Measurements from ENCODE around the gene PFKL. TPM values are rescaled to one million over a fixed set of nuclear protein-coding genes. Genes with fewer than 3 reads are reported as not detected.

PFKL gene
- total and polyA plus RNA-seq, 2 of the 8 experiments (the other 6 are each of a cell fraction or from before 2014, with no cell fraction given): 80.2 to 82.3 TPM

DNA sequence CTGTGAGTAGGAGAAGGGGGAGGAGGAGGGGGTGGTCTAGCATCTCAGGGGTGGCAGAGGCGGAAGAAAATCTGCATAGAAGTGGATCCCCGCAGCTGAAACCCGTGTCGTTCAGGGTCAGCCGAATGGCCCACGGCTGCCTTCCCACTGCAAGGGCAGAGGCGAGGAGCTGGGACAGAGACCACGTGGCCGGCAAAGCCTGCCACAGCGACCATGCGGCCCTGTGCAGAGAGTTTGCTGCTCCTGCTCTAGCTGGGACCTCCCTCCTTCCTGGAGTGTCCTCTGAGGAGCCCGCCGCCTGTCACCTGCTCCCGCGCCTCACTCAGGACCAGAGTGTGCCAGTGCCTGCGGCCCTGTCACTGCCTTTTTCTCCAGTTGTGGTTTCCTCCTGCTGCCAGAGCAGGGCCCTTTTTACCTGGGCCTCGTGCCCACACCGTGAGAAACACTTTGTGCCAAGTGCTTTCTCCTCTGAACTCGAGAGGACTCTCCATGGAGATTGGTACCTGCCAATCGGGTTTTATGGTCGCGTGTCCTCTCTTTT is 48.1 kb downstream of the PFKL start:
- Histone ChIP-seq H3K9me3 (ENCODE audit: insufficient read depth in 2 of 2, low read depth in 1 of 2, low read length in 1 of 2) (no peaks in the 10 kb centered on the region), H3K4me3 (ENCODE audit: extremely low read depth in 1 of 4, insufficient read depth in 2 of 4, low read depth in 3 of 4, low read length in 4 of 4) (no peak overlapping the region), H3K79me2 (ENCODE audit: control insufficient read depth in 1 of 2, insufficient read depth in 2 of 2, low read length in 2 of 2) (no peaks in the 10 kb centered on the region), H3K27ac (ENCODE audit: low read depth, low read length) (no peak overlapping the region), H3K9ac (replicated peaks in 1 of 4; ENCODE audit: extremely low read depth in 1 of 4, low read depth in 3 of 4, low read length in 3 of 4) (no peak overlapping the region), H2BK12ac (ENCODE audit: low read depth, low read length) (no peak overlapping the region), H4K8ac (ENCODE audit: extremely low read depth, insufficient read depth, low read length) (no peak overlapping the region), H4K5ac (ENCODE audit: insufficient read length, low read depth, low read length) (no peak overlapping the region), H2BK120ac (replicated peaks; ENCODE audit: low read depth, low read length) (no peak overlapping the region), H3K23ac (ENCODE audit: insufficient read length) (no peak overlapping the region), H3K14ac (ENCODE audit: insufficient read length) (no peak overlapping the region), H3K36me3 (ENCODE audit: control insufficient read depth in 2 of 4, insufficient read depth in 4 of 4, low read length in 3 of 4) (no peaks in the 10 kb centered on the region), H3K18ac (ENCODE audit: extremely low read depth, low read length) (no peak overlapping the region), H3K23me2 (ENCODE audit: low read depth, low read length) (no peaks in the 10 kb centered on the region; the same call in 1 of the 2 replicates), H2AFZ (ENCODE audit: low read length) (no peak overlapping the region), H3K56ac (replicated peaks; ENCODE audit: insufficient read length, low read depth, low read length) (no peak overlapping the region), H4K20me1 (replicated peaks in 1 of 2; ENCODE audit: control insufficient read depth in 1 of 2, insufficient read depth in 2 of 2, low read length in 2 of 2) (peaks cover 0 to 2% of the 10 kb centered on the region in 2 experiments), H2BK20ac (ENCODE audit: low read length) (no peak overlapping the region), H3K4me2 (ENCODE audit: insufficient read depth in 1 of 2, low read depth in 2 of 2, low read length in 2 of 2) (no peak overlapping the region), H3K79me1 (ENCODE audit: low read depth, low read length) (no peaks in the 10 kb centered on the region), H3K4me1 (replicated peaks in 1 of 4; ENCODE audit: control insufficient read depth in 3 of 4, insufficient read depth in 4 of 4, low read length in 3 of 4) (peaks cover 0 to 5% (median under 1%) of the 10 kb centered on the region in 4 experiments; a peak in 3 of 7 replicates), H4K91ac (replicated peaks; ENCODE audit: insufficient read length, low read length) (no peak overlapping the region), H2BK5ac (ENCODE audit: low read depth, low read length) (no peak overlapping the region), H2AK5ac (ENCODE audit: low read depth, low read length) (no peak overlapping the region), H3K4ac (replicated peaks; ENCODE audit: insufficient read length, low read depth, low read length) (no peak overlapping the region), H2BK15ac (ENCODE audit: low read length) (no peak overlapping the region; the same call in 1 of the 2 replicates), H3K27me3 (replicated peaks in 1 of 4; ENCODE audit: control insufficient read depth in 3 of 4, extremely low read depth in 1 of 4, insufficient read depth in 3 of 4, low read length in 3 of 4) (peaks cover 17 to 37% (median 28%) of the 10 kb centered on the region in 4 experiments; a peak in 6 of 7 replicates)
- DNase-seq (ENCODE audit: low read depth in 1 of 2, low spot score in 2 of 2) (no peak), FAIRE-seq (no peak)
- 79% methylated on average over 22 of the region's 22 CpGs; no CpG with 5 or more reads in 1 of the 2 experiments for WGBS, 2 experiments (ENCODE audit: extremely low coverage in 1 of 2, insufficient coverage in 1 of 2, insufficient read length in 1 of 2, insufficient replicate concordance in 2 of 2, low coverage in 1 of 2, low lambda C conversion rate in 2 of 2, missing lambda C conversion rate in 1 of 2)
- POLR2A ChIA-PET (ENCODE audit: partially characterized antibody): interaction anchor here (0.6 kb wide), 1 partner anchor 10 kb away, joined by 3 read pairs; no protein-coding TSS in a partner anchor
- CTCF ChIA-PET (ENCODE audit: partially characterized antibody): no interaction called here
- TF ChIP-seq, protein P1, sequence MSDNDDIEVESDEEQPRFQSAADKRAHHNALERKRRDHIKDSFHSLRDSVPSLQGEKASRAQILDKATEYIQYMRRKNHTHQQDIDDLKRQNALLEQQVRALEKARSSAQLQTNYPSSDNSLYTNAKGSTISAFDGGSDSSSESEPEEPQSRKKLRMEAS (IDR thresholded peaks at IDR 0.05): 0 out of 2 replicates have a peak, but pooled peaks have one; percentile 56

Measured in H1 (cell line).